ENCODE measurements around the gene KPNA1. TPM values are rescaled to one million over a fixed set of nuclear protein-coding genes. Genes with fewer than 3 reads are reported as not detected.

The KPNA1 gene
- 36.0 and 38.0 TPM in 2 replicates for total RNA-seq (2012; rRNA removed)

DNA sequence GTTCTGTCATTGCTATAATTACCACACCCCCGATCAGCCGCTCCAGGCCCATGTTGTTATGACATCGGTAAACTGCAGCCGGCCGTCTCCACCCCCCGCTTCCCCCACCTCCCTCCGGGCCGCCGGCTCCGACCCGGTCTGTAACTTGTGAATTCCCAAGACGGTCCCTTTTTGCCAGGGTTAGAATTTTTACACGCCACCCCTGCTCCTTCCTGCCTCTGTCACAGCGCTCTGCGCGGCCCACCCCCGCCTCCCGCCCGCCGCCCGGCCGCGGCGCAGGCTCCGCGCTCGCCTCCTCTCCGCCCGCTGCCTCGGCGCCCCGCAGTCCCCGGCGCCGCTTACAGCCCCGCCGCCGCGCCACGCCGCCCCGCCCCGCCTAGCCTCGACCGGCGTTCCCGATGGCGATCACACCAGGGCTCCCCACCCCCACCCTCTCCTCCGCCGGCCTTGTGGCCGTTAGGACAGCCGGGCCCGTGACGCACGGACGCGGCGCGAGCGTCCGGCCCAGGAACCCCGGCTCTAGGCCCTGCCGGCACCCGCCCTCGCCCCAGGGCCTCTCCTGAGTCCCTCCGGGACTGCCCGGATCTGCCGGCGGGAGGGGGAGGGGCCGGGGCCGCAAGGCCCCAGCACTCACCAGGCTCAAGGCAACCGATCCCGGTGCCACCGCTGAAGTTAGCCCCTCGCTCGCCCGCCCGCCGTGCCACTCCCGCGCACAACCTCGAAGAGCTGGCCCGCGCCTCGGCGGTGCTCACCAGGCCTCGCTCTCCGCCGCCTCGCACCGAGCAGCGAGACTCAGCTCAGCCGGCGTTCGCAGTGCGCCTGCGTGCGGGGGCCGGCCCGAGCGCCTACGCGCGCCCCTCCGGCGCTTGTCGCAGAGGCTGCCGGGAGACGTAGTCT, at the start of gene KPNA1:
TSS of gene KPNA1 (minus strand) at position 817 of the 897 bp plus-strand sequence. CDS start 18,374 bp downstream, outside the sequence.
- peak within 1 kb of the TSS; percentile 98 for H3K4me3 ChIP-seq (ENCODE audit: low read length)
- no peaks in the 10 kb centered on the region for H3K36me3 ChIP-seq (ENCODE audit: insufficient read depth, low read length)
- peaks cover 35% of the 10 kb centered on the region for H3K4me1 ChIP-seq (ENCODE audit: control insufficient read depth, insufficient read depth, low read length)
- peak within 1 kb of the TSS; percentile 90 for H3K4me2 ChIP-seq (ENCODE audit: low read length)
- H3K27me3 ChIP-seq (ENCODE audit: control insufficient read depth, insufficient read depth, low read length) = peaks cover 12% of the 10 kb centered on the region
- peak within 1 kb of the TSS; percentile 99 for H3K9ac ChIP-seq (ENCODE audit: low read depth, low read length)
- H3K9me3 ChIP-seq (replicated peaks; ENCODE audit: low read length) = no peaks in the 10 kb centered on the region

DNA sequence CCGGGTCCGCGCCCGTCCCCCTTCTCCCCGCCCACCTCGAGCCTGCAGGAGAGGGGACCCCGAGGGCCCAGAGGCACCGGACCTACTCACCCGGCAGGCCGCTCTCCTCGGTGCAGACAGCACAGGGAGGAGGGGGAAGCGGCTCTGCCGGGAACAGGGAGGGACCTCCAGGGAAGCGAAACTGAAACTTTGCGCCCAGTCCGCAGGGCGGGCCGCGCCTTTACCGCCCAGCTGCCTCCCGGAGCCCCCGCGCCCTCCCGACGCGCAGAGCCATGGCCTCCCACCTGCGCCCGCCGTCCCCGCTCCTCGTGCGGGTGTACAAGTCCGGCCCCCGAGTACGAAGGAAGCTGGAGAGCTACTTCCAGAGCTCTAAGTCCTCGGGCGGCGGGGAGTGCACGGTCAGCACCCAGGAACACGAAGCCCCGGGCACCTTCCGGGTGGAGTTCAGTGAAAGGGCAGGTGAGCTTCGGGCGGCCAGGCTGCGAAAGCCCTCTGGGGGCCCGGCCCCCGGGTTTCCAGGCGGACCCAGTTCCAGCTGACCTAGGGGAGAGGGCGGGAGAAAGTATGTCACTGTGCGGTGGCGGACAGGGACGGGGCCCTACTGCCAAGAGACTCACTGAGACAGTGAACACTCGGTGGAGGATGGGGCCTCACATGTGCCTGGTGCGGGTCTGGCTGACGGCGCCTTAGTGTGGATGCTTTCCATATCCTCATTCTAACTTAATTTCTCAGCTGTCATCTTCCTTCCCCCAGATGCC, 49.6 kb upstream of the KPNA1 start, which contains the start of the genes DTX3L and PARP9:
TSS of gene DTX3L (plus strand) at position 184 of the 758 bp plus-strand sequence. CDS start at position 273, 89 bp downstream.
TSS of gene PARP9 (minus strand) at position 146 of the 758 bp plus-strand sequence. CDS start 4,680 bp downstream, outside the sequence.
- no peaks in the 10 kb centered on the region for H3K9me3 ChIP-seq (replicated peaks; ENCODE audit: low read length)
- H3K36me3 ChIP-seq (ENCODE audit: insufficient read depth, low read length) = peaks cover 11% of the 10 kb centered on the region
- peaks cover 11% of the 10 kb centered on the region for H3K4me1 ChIP-seq (ENCODE audit: control insufficient read depth, insufficient read depth, low read length)
- H3K4me2 ChIP-seq (ENCODE audit: low read length) = peak within 1 kb of the TSS; percentile 94
- H3K4me3 ChIP-seq (ENCODE audit: low read length) = peak within 1 kb of the TSS; percentile 89
- H3K9ac ChIP-seq (ENCODE audit: low read depth, low read length) = peak within 1 kb of the TSS; percentile 93
- H3K27me3 ChIP-seq (ENCODE audit: control insufficient read depth, insufficient read depth, low read length) = no peaks in the 10 kb centered on the region

DNA sequence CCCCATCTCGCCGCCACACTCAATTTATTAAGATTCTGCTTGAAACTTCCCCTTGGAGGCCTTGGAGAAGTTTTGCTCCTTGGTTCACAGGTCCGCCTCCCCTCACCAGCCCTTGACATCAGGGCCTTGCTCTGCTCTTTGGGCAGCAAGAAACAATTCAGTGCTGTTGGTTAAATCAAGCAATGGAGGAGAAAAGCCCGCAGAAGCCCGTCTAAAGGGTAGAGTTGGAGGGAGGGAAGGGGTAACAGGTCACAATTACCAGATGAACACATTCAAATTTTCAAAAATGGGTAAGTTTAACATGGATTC, 48.9 kb upstream of the KPNA1 start:
- Histone ChIP-seq H3K9me3 (replicated peaks; ENCODE audit: low read length) (no peaks in the 10 kb centered on the region), H3K4me2 (ENCODE audit: low read length) (peak overlapping the region; percentile 94), H3K4me3 (ENCODE audit: low read length) (peak overlapping the region; percentile 89), H3K9ac (ENCODE audit: low read depth, low read length) (peak overlapping the region; percentile 93), H3K4me1 (ENCODE audit: control insufficient read depth, insufficient read depth, low read length) (peaks cover 11% of the 10 kb centered on the region), H3K27me3 (ENCODE audit: control insufficient read depth, insufficient read depth, low read length) (no peaks in the 10 kb centered on the region), H3K36me3 (ENCODE audit: insufficient read depth, low read length) (peaks cover 5% of the 10 kb centered on the region)

DNA sequence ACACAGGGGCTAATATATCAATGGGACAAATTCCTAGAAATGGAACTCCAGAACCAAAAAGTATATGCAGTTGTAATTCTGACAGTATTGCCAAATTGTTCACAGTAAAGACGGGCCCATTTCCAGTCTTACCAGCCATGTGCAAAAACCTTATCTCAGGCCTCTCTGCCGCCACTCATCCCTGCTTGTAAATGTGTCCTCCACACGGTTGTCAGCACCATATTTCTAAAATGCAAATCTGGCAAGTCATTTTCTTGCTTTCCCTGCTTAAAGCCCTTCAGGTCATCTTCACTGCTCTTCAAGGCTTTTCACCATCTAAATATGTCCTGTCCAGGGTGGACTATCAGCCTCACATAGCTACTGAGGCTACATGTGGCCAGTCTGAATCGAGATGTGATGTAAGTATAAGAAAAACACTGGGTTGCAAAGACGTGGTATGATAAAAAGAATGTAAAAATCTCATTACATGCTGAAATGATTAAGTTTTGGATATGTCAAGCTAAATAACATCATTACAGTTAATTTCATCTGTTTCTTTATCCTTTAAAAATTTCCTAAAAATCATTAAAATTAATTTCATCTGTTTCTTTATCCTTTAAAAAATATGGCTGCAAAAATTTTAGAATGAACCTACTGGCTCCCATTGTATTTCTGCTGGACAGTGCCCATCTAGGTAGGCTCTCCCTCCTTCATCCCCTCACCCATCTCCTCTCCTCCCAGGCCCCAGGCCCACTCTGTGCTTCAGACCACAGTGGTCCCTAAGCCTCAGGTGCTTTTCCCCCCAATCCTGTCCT, 48.4 kb upstream of the KPNA1 start:
- peak overlapping the region; percentile 94 for H3K4me2 ChIP-seq (ENCODE audit: low read length)
- no peaks in the 10 kb centered on the region for H3K9me3 ChIP-seq (replicated peaks; ENCODE audit: low read length)
- peaks cover 11% of the 10 kb centered on the region for H3K4me1 ChIP-seq (ENCODE audit: control insufficient read depth, insufficient read depth, low read length)
- H3K9ac ChIP-seq (ENCODE audit: low read depth, low read length) = peak overlapping the region; percentile 93
- H3K27me3 ChIP-seq (ENCODE audit: control insufficient read depth, insufficient read depth, low read length) = no peaks in the 10 kb centered on the region
- peaks cover 5% of the 10 kb centered on the region for H3K36me3 ChIP-seq (ENCODE audit: insufficient read depth, low read length)
- peak overlapping the region; percentile 89 for H3K4me3 ChIP-seq (ENCODE audit: low read length)

DNA sequence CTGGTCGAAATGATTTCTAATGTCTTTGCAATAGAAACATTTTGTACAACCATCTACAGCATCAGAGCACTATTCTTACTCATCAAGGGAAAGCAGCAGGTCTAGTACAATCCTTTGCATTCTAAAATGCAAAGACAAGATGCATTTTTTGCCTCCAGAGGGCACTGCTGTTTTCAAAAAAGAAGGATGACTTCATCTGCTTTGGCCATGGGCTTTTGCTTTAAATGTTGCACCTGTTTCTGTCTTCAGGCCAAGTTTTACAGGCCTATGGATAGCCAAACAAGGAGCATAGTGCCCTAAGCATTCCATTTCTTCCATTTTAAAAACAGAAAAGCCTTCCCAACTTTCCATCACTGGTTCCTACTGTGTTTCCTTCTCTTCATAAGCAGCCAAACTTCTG, 45.9 kb upstream of the KPNA1 start:
- H3K4me3 ChIP-seq (ENCODE audit: low read length) = no peak overlapping the region
- H3K4me1 ChIP-seq (ENCODE audit: control insufficient read depth, insufficient read depth, low read length) = peaks cover 11% of the 10 kb centered on the region
- no peaks in the 10 kb centered on the region for H3K36me3 ChIP-seq (ENCODE audit: insufficient read depth, low read length)
- no peaks in the 10 kb centered on the region for H3K9me3 ChIP-seq (replicated peaks; ENCODE audit: low read length)
- no peaks in the 10 kb centered on the region for H3K27me3 ChIP-seq (ENCODE audit: control insufficient read depth, insufficient read depth, low read length)
- H3K9ac ChIP-seq (ENCODE audit: low read depth, low read length) = no peak overlapping the region
- no peak overlapping the region for H3K4me2 ChIP-seq (ENCODE audit: low read length)

DNA sequence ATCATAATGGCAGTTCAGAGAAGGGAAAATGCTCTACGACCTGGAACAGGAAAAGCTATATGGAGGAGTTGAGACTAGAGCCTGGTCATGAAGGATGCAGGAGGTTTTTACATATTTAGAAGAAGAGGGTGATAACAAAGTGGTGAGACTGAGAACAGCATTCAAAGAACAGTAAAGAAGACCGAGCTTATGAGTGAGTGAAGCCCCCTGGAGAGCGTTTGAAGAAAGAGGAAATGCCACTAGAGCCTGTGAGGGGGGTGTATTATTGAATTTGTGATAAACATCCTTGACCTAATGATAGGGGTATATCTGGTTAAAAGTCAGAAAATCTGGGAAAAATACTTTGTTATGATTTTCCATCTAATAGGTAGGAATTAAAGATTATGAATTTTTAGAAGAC, 45.2 kb upstream of the KPNA1 start:
- no peak overlapping the region for H3K9ac ChIP-seq (ENCODE audit: low read depth, low read length)
- peaks cover 8% of the 10 kb centered on the region for H3K4me1 ChIP-seq (ENCODE audit: control insufficient read depth, insufficient read depth, low read length)
- no peak overlapping the region for H3K4me3 ChIP-seq (ENCODE audit: low read length)
- no peaks in the 10 kb centered on the region for H3K36me3 ChIP-seq (ENCODE audit: insufficient read depth, low read length)
- no peak overlapping the region for H3K4me2 ChIP-seq (ENCODE audit: low read length)
- no peaks in the 10 kb centered on the region for H3K9me3 ChIP-seq (replicated peaks; ENCODE audit: low read length)
- no peaks in the 10 kb centered on the region for H3K27me3 ChIP-seq (ENCODE audit: control insufficient read depth, insufficient read depth, low read length)

DNA sequence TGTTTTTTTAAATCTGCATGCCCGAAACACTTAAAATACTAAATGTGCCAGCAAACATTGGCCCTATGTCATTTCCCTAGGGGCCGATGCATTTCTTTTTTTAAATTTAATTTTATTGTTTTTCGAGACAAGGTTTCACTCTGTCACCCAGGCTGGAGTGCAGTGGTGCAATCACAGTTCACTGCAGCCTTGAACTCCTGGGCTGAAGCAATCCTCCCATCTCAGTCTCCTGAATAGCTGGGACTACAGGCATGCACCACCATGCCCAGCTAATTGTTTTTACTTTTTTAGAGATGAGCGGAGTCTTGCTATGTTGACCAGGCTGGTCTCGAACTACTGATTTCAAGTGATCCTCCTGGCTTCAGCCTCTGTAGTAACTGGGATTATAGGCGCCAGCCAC, 43.9 kb upstream of the KPNA1 start:
- Histone ChIP-seq H3K27me3 (ENCODE audit: control insufficient read depth, insufficient read depth, low read length) (no peaks in the 10 kb centered on the region), H3K9ac (ENCODE audit: low read depth, low read length) (no peak overlapping the region), H3K4me3 (ENCODE audit: low read length) (no peak overlapping the region), H3K36me3 (ENCODE audit: insufficient read depth, low read length) (no peaks in the 10 kb centered on the region), H3K4me1 (ENCODE audit: control insufficient read depth, insufficient read depth, low read length) (peaks cover 3% of the 10 kb centered on the region), H3K9me3 (replicated peaks; ENCODE audit: low read length) (no peaks in the 10 kb centered on the region), H3K4me2 (ENCODE audit: low read length) (no peak overlapping the region)

DNA sequence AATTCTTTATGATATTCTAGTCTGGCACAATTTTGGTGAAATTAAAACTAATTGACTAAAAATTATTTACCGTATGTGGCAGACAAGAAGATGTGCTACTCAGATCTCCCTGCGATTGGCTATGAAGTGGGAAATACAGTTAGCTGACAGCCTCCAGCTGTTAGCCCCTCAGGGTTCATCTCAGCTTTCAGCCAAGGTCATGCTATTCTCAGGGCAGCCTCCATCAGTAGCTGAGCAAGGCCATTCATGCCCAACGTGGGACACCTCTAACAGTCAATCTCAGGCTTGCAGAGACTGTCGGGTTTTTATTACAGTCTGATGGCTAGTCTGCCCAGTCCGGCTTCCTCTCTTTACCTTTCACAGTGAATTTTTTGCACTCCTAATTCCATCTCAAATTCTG, 42.6 kb upstream of the KPNA1 start:
- H3K36me3 ChIP-seq (ENCODE audit: insufficient read depth, low read length) = no peaks in the 10 kb centered on the region
- no peak overlapping the region for H3K4me2 ChIP-seq (ENCODE audit: low read length)
- no peak overlapping the region for H3K4me3 ChIP-seq (ENCODE audit: low read length)
- no peaks in the 10 kb centered on the region for H3K9me3 ChIP-seq (replicated peaks; ENCODE audit: low read length)
- H3K4me1 ChIP-seq (ENCODE audit: control insufficient read depth, insufficient read depth, low read length) = no peaks in the 10 kb centered on the region
- no peaks in the 10 kb centered on the region for H3K27me3 ChIP-seq (ENCODE audit: control insufficient read depth, insufficient read depth, low read length)
- no peak overlapping the region for H3K9ac ChIP-seq (ENCODE audit: low read depth, low read length)

DNA sequence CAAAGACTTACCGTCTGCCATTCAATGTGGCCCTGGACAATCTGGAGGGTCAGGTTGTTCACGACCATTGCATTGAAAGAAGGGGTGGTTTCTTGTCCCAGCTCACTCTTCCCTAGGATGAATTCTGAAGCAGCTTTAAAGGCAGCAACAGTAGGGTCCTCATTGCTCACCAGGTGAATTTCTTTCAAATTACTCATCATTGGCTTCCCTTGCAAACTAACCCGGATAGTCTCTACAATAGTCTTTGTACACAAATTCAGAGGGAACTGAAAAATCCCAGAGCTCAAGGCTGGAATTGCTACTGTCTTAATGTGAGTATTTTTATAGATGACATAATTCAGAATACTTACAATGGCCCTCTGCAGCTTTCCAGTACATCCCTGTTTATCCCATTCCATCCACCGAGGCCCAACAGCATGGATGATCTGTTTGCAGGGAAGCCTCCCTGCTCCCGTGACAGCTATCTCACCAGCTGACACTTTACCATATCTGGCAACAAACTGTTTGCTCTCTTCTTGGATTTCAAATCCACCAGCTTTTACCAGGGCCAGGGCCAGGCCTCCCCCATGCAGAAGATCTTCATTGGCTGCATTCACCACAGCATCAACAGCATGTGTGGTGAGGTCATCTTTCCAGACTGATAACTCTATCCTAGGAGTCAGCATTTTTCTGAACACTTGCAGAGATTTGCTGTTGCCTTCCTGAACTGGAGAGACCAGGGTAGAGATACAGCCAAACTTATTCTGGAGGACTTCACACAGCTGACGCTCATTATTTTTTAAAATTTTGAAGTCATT, 40.7 kb upstream of the KPNA1 start:
- Histone ChIP-seq H3K4me1 (ENCODE audit: control insufficient read depth, insufficient read depth, low read length) (no peaks in the 10 kb centered on the region), H3K9ac (ENCODE audit: low read depth, low read length) (no peak overlapping the region), H3K4me3 (ENCODE audit: low read length) (no peak overlapping the region), H3K36me3 (ENCODE audit: insufficient read depth, low read length) (no peaks in the 10 kb centered on the region), H3K4me2 (ENCODE audit: low read length) (no peak overlapping the region), H3K9me3 (replicated peaks; ENCODE audit: low read length) (no peaks in the 10 kb centered on the region), H3K27me3 (ENCODE audit: control insufficient read depth, insufficient read depth, low read length) (no peaks in the 10 kb centered on the region)

DNA sequence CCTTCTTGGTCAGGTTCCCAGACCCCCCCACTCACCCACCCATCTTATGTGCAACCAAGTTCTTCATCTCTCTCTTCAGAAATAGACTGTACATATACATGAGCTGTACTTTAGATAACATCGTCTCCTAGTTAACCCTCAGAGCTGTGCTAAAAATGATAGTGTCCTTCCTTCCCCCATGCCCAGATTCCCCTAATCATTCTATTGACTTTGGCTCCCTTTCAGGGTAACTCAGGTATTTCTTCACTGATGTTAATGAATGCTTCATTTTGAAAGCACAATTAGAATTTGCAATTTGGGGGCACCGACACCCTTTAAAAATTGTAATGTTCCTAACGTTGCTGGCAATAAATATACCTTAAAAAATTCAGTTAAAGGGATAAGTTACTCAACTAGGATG, 38.4 kb upstream of the KPNA1 start:
- Histone ChIP-seq H3K9me3 (replicated peaks; ENCODE audit: low read length) (no peaks in the 10 kb centered on the region), H3K9ac (ENCODE audit: low read depth, low read length) (no peak overlapping the region), H3K4me3 (ENCODE audit: low read length) (no peak overlapping the region), H3K36me3 (ENCODE audit: insufficient read depth, low read length) (no peaks in the 10 kb centered on the region), H3K27me3 (ENCODE audit: control insufficient read depth, insufficient read depth, low read length) (no peaks in the 10 kb centered on the region), H3K4me1 (ENCODE audit: control insufficient read depth, insufficient read depth, low read length) (no peaks in the 10 kb centered on the region), H3K4me2 (ENCODE audit: low read length) (no peak overlapping the region)
